HepG2 (cell line): ENCODE data around the gene KRT79. TPM values are rescaled to one million over a fixed set of nuclear protein-coding genes. Genes with fewer than 3 reads are reported as not detected.

Experiments used
- ATAC-seq: fragments of 200-7000 bp; cut with Tn5 transposase; 3 replicates; pipeline ENCODE4 v1.9.1; 2020; ENCODE audit warnings: mild to moderate bottlenecking, moderate library complexity
- BruUV-seq: library from RNA; stranded (reverse); fragments of 400-500 nt; replicated peaks from 2 replicates; lab custom pipeline; 2021; lab: Mats Ljungman, UMichigan
- CTCF ChIA-PET: fragments of 300-600 bp; formaldehyde crosslinking; extraction: SDS; loops from one replicate; lab custom pipeline; 2021; ENCODE audit warnings: low total read pairs, inconsistent platforms, low intra/inter-chr PET ratio; lab: Yijun Ruan, JAX
- POLR2A ChIA-PET: fragments of 350-600 bp; sonication (Branson Sonifier 250); formaldehyde crosslinking; loops from one replicate; lab custom pipeline; 2020; ENCODE audit warnings: antibody characterized with exemption, inconsistent platforms; lab: Yijun Ruan, JAX
- DNase-seq: peaks from one replicate; pipeline ENCODE4 v3.0.0-alpha.2; 2015; ENCODE audit warnings: low spot score
- FAIRE-seq: peaks from 3 replicates; lab custom pipeline; 2011; peaks lifted over from hg19 to GRCh38; lab: Jason Lieb, UNC
- H2AFZ ChIP-seq: one replicate; pipeline ENCODE4 v1.6.1; 2011; ENCODE audit warnings: low read length, inconsistent platforms
- H3K27ac ChIP-seq: fragments of 300-600 bp; 3 replicates; pipeline ENCODE4 v1.8.0; 2011; ENCODE audit warnings: mixed run types, mild to moderate bottlenecking, mixed read lengths, low read length, inconsistent platforms; ENCODE audit not compliant: insufficient read depth; ENCODE audit errors: extremely low read length
- H3K27me3 ChIP-seq, 2 experiments: fragments of 200-600 bp in 1 of 2; 2 replicates in 1 of 2; 3 replicates in 1 of 2; pipeline versions ENCODE4 v1.6.0 to v1.8.0; 2011; ENCODE audit warnings: low read length in 2 of 2, mild to moderate bottlenecking in 2 of 2, moderate library complexity in 2 of 2, inconsistent platforms in 1 of 2; ENCODE audit not compliant: insufficient read depth in 2 of 2, control insufficient read depth in 1 of 2
- H3K36me3 ChIP-seq, 2 experiments: fragments of 200-600 bp in 1 of 2; replicated peaks in 1 of 2; 2 replicates in 1 of 2; 3 replicates in 1 of 2; pipeline versions ENCODE4 v1.5.1 to v1.8.0; 2011; ENCODE audit warnings: low read length in 2 of 2, inconsistent platforms in 1 of 2; ENCODE audit not compliant: insufficient read depth in 2 of 2, control insufficient read depth in 1 of 2
- H3K4me1 ChIP-seq: 2 replicates; pipeline ENCODE4 v1.5.1; 2012; ENCODE audit warnings: low read length, inconsistent platforms; ENCODE audit not compliant: insufficient read depth
- H3K4me2 ChIP-seq: 2 replicates; pipeline ENCODE4 v1.6.0; 2011; ENCODE audit warnings: low read depth, low read length, inconsistent platforms
- H3K4me3 ChIP-seq, 3 experiments: fragments of 200-600 bp in 1 of 3; sonication (generic), shearing (Covaris generic) in 1 of 3; replicated peaks in 1 of 3; 2 replicates each; pipeline ENCODE4 v1.5.1; 2011 to 2016; ENCODE audit warnings: low read length in 3 of 3, inconsistent platforms in 2 of 3, low read depth in 2 of 3, mild to moderate bottlenecking in 2 of 3, control low read depth in 1 of 3, mixed read lengths in 1 of 3; ENCODE audit not compliant: insufficient read depth in 1 of 3
- H3K79me2 ChIP-seq: one replicate; pipeline ENCODE4 v1.6.1; 2011; ENCODE audit warnings: low read length, inconsistent platforms; ENCODE audit not compliant: insufficient read depth
- H3K9ac ChIP-seq: 2 replicates; pipeline ENCODE4 v1.6.0; 2011; ENCODE audit warnings: mild to moderate bottlenecking, low read depth, low read length, inconsistent platforms; ENCODE audit not compliant: insufficient read depth
- H3K9me3 ChIP-seq: 2 replicates; pipeline ENCODE4 v1.5.1; 2012; ENCODE audit warnings: mild to moderate bottlenecking, low read length
- H4K20me1 ChIP-seq: 2 replicates; pipeline ENCODE4 v1.6.0; 2011; ENCODE audit warnings: inconsistent platforms, mild to moderate bottlenecking, low read length, moderate library complexity; ENCODE audit not compliant: insufficient read depth
- ATF1 ChIP-seq: IDR thresholded peaks from 2 replicates; pipeline ENCODE4 v1.6.1; 2016; ENCODE audit warnings: mild to moderate bottlenecking, control low read depth
- CEBPG ChIP-seq: IDR thresholded peaks from 2 replicates; pipeline ENCODE4 v1.6.1; 2016
- EP300 ChIP-seq, 3 experiments: sonication (generic) in 1 of 3; formaldehyde crosslinking in 1 of 3; IDR thresholded peaks; 2 replicates each; pipeline versions ENCODE4 v1.5.1 to v1.6.1; 2011 to 2020; ENCODE audit warnings: low read depth in 2 of 3, low read length in 2 of 3, borderline replicate concordance in 1 of 3, improper control_type of control experiment in 1 of 3, mild to moderate bottlenecking in 1 of 3, missing genetic modification reagents in 1 of 3, moderate library complexity in 1 of 3
- GPBP1L1 ChIP-seq: sonication (generic); formaldehyde crosslinking; IDR thresholded peaks from 2 replicates; pipeline ENCODE4 v1.5.0; 2020; ENCODE audit warnings: mild to moderate bottlenecking, missing genetic modification reagents
- KDM3A ChIP-seq: IDR thresholded peaks from 2 replicates; pipeline ENCODE4 v1.6.1; 2018; ENCODE audit warnings: low read depth, missing compliant biosample characterization
- KLF13 ChIP-seq: sonication (generic); formaldehyde crosslinking; IDR thresholded peaks from 2 replicates; pipeline ENCODE4 v1.4.0; 2020; ENCODE audit warnings: mild to moderate bottlenecking, missing genetic modification reagents
- RFX3 ChIP-seq: IDR thresholded peaks from 2 replicates; pipeline ENCODE4 v1.6.1; 2016; ENCODE audit warnings: missing biosample characterization, missing genetic modification reagents
- SRSF4 ChIP-seq: fragments of 200-400 bp; formaldehyde crosslinking; IDR thresholded peaks from one replicate; pipeline ENCODE4 v1.6.1; 2018; ENCODE audit warnings: mild to moderate bottlenecking, low read depth, low read length, moderate library complexity; ENCODE audit not compliant: poor library complexity, severe bottlenecking
- TCF7L2 ChIP-seq: IDR thresholded peaks from 2 replicates; pipeline ENCODE4 v1.6.1; 2011; ENCODE audit warnings: mild to moderate bottlenecking, low read depth, low read length, moderate library complexity
- ZNF251 ChIP-seq: sonication (generic); formaldehyde crosslinking; IDR thresholded peaks from 2 replicates; pipeline ENCODE4 v1.9.0; 2021; ENCODE audit warnings: mild to moderate bottlenecking, missing genetic modification reagents
- ZNF280D ChIP-seq: sonication (generic); formaldehyde crosslinking; IDR thresholded peaks from 2 replicates; pipeline ENCODE4 v1.5.1; 2020; ENCODE audit warnings: mild to moderate bottlenecking, missing genetic modification reagents
- ZNF383 ChIP-seq: sonication (generic); formaldehyde crosslinking; IDR thresholded peaks from 2 replicates; pipeline ENCODE4 v1.4.0; 2020; ENCODE audit warnings: missing genetic modification reagents, mild to moderate bottlenecking, borderline replicate concordance
- ZNF749 ChIP-seq: sonication (generic); formaldehyde crosslinking; IDR thresholded peaks from 2 replicates; pipeline ENCODE4 v1.8.0; 2022; ENCODE audit warnings: mild to moderate bottlenecking, missing genetic modification reagents, moderate library complexity, borderline replicate concordance
- WGBS: methylation state at CpG from one replicate; pipeline ENCODE4 v1.1.6; 2017; ENCODE audit warnings: low lambda C conversion rate; 5-methylcytosine and 5-hydroxymethylcytosine counted together
- in situ Hi-C: cut with HindIII; loops from 2 replicates; pipeline ENCODE4 v1.10.0; 2017; ENCODE audit warnings: low pct_unique_long_range_greater_than_20kb; ENCODE audit not compliant: extremely low pct_ligation_motif_present
- intact Hi-C: fragments of 100-400 bp; cut with micrococcal nuclease; formaldehyde crosslinking; loops from one replicate; pipeline ENCODE4 v1.10.0; 2022; ENCODE audit not compliant: unreplicated experiment
- polyA plus RNA-seq, 8 experiments: library from polyadenylated mRNA; depleted of rRNA in 3 of 8; stranded (reverse) in 7 of 8; unstranded in 1 of 8; fragments of >200 nt; fragmentation: Illumina TruSeq in 4 of 8; extraction: Trizol in 4 of 8; gene quantifications; 2 replicates each; pipeline versions ENCODE4 v1.2.1 to v1.2.3, GENCODE V29; 2011 to 2016; ENCODE audit warnings: low read depth in 4 of 8, missing spikeins in 1 of 8, mixed read lengths in 1 of 8; ENCODE audit not compliant: insufficient read depth in 1 of 8
- total RNA-seq, 5 experiments: library from RNA; depleted of rRNA; stranded (reverse); fragments of >200 nt; fragmentation: Illumina TruSeq; extraction: Trizol; gene quantifications; 2 replicates each; pipeline ENCODE4 v1.2.3, GENCODE V29; 2016; ENCODE audit warnings: low read depth in 1 of 5

Gene KRT79
- total and polyA plus RNA-seq, 2 of the 13 experiments (the other 11 are each of a cell fraction or from before 2014, with no cell fraction given), result 0.09 TPM; not detected in 1

GRCh38 chr12:52836491-52837412 lies 2.6 kb upstream of the KRT79 start (continued):
- TF ChIP-seq ZNF749 (CRISPR knock-in tag) (no peak), ZNF280D (CRISPR knock-in tag) (no peak), ZNF383 (CRISPR knock-in tag) (no peak), KDM3A (CRISPR knock-in tag) (no peak), SRSF4 (no peak)

- no peaks in the 10 kb centered on the region for H4K20me1 ChIP-seq
- H3K27me3 ChIP-seq, result peaks cover 6 to 60% of the 10 kb centered on the region in 2 experiments
- no peaks in the 10 kb centered on the region for H3K9me3 ChIP-seq
- H3K4me1 ChIP-seq, result no peaks in the 10 kb centered on the region
- no peak overlapping the region for H3K27ac ChIP-seq
- in situ Hi-C loops (no loop called here), intact Hi-C loops (no loop called here)
- ATAC-seq (no peak), FAIRE-seq (no peak), DNase-seq (no peak)
- H3K79me2 ChIP-seq, result no peaks in the 10 kb centered on the region
- 21% methylated on average over 2 of the region's 7 CpGs for WGBS
- ChIA-PET CTCF (no interaction called here), POLR2A (no interaction called here)
- no peak overlapping the region for H3K4me2 ChIP-seq
- H3K9ac ChIP-seq, result no peak overlapping the region
- no peak overlapping the region for H2AFZ ChIP-seq
- BruUV-seq, result no TSS peak
- no peak overlapping the region for H3K4me3 ChIP-seq
- H3K36me3 ChIP-seq, result no peaks in the 10 kb centered on the region
- TF ChIP-seq GPBP1L1 (CRISPR knock-in tag) (no peak), TCF7L2 (no peak), RFX3 (CRISPR knock-in tag) (no peak), EP300 (IDR thresholded peaks at IDR 0.05; ENCODE audit: low read depth in 2 of 2, low read length in 2 of 2) (no peak), EP300 (CRISPR knock-in tag; IDR thresholded peaks at IDR 0.05; ENCODE audit: borderline replicate concordance) (no peak), KLF13 (CRISPR knock-in tag) (no peak), ATF1 (CRISPR knock-in tag) (no peak), ZNF251 (CRISPR knock-in tag) (no peak), CEBPG (CRISPR knock-in tag) (no peak)
Measured at GRCh38 chr12:52836042-52836466, 1.9 kb upstream of the KRT79 start.
